ES-I3 (cell line): ENCODE data around the gene KCNQ4.
A peak's percentile ranks its signal among the peaks of the same experiment; 100 is the strongest.

Source experiments
- H3K36me3 ChIP-seq: 2 replicates; pipeline ENCODE4 v1.6.1; 2013; ENCODE audit warnings: mild to moderate bottlenecking, low read length, control low read depth, moderate library complexity; ENCODE audit not compliant: insufficient read depth
- H3K4me1 ChIP-seq: 2 replicates; pipeline ENCODE4 v1.6.1; 2013; ENCODE audit warnings: mild to moderate bottlenecking, control low read depth, low read length; ENCODE audit not compliant: insufficient read depth
- H3K9ac ChIP-seq: 2 replicates; pipeline ENCODE4 v1.6.1; 2013; ENCODE audit warnings: low read depth, mild to moderate bottlenecking, low read length, moderate library complexity
- H3K9me3 ChIP-seq: 2 replicates; pipeline ENCODE4 v1.6.1; 2013; ENCODE audit warnings: mild to moderate bottlenecking, low read length, moderate library complexity; ENCODE audit not compliant: control insufficient read depth, insufficient read depth

Gene KCNQ4

DNA sequence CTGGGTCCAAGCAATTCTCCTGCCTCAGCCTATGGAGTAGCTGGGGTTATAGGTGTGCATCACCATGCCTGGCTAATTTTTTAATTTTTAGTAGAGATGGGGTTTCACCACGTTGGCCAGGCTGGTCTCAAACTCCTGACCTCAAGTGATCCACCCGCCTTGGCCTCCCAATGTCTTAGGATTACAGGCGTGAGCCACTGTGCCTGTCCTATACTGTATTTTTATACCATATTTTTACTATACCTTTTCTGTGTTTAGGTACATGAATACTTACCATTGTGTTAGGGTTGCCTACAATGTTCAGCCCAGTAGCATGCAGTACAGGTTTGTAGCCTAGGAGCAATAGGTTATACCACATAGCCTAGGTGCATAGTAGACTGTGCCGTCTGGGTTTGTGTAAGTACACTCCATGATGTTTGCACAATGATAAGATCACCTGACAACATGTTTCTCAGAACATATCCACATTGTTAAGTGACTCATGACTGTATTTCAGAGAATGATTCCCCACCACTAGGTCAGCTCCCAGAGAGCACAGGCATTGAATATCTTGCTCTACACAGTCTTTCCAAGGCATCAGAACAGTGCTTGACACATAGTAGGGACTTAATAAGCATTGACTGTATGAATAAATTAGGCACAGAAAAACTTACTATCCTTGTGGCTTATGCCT is 84.6 kb downstream of the KCNQ4 start:
- H3K4me1 ChIP-seq, result peaks cover 3% of the 10 kb centered on the region; the same call in 1 of the 2 replicates
- H3K36me3 ChIP-seq, result no peaks in the 10 kb centered on the region
- H3K9ac ChIP-seq, result no peak overlapping the region
- H3K9me3 ChIP-seq, result no peaks in the 10 kb centered on the region

DNA sequence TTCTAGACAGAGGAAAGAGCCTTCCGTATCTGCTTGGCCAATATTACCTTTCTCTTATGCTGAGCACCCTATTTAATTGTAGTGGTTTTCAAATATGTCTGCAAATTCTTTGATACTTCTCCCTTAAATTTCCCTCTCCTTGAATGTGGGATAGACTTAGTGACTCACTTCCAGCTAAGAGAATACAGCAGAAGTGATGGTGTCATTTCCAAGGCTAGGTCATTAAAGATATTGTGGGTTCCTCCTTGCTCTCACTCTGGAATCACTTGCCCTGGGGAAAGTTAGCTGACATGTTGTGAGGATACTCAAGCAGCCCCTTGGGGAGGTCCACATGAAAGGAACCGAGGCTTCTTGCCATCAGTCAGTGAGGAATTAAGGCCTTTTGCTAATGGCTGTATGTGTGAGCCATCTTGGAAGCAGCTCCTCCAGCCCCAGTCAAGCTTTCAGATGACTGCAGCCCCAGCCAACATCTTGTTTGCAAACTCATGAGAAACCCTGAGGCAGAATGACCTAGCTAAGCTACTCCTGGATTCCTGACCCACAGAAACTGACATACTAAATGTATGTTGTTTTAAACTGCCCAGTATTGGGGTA is 86.6 kb downstream of the KCNQ4 start:
- Histone ChIP-seq H3K36me3 (no peaks in the 10 kb centered on the region), H3K9me3 (no peaks in the 10 kb centered on the region), H3K9ac (no peak overlapping the region), H3K4me1 (no peaks in the 10 kb centered on the region)

DNA sequence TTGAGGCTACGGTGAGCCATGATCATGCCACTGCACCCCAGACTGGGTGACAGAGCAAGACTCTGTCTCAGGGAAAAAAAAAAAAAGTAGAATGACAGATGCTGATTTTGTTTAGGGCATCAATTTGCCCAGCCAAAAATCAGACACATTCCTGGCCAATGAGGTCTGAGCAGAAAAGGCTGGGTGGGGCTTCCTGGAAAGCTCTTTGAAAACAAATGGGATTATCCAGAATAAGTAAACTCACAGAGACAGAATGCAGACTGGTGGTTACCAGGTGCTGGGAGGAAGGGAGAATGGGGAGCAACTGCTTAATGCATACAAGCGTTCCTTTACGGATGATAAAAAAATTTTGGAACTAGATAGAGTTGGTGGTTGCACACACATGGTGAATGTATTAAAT is 88.7 kb downstream of the KCNQ4 start:
- Histone ChIP-seq H3K36me3 (no peaks in the 10 kb centered on the region), H3K9me3 (peaks cover 2% of the 10 kb centered on the region; the same call in 1 of the 2 replicates), H3K4me1 (no peaks in the 10 kb centered on the region; the same call in 1 of the 2 replicates), H3K9ac (no peak overlapping the region)

DNA sequence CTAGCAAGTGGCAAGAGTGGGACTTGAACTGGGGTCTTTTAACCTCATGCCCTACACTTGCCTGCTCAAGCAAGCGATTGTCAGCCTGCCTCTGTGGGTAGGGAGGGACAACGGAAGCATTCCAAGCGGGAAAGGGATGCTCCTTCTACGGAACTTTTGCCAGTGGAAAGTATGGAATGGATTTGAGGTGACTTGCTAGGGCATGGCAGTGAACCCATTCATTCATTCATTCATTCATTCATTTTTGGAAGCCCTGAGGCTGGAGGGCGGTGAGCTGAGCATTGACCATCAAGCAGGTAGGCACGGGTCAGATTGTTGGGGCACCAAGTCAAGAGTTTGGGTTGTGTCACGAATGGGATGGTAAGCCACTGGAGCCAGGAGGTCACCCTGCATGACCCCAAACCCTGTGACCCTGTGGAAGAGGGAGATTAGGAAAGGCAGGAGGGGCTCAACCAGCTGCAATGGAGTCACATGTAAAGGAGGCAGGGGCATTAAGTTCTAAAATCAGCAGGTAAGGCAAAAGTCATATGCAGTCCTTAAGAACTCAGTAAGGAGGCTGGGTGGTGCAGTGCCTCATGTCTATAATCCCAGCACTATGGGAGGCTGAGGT is 90.4 kb downstream of the KCNQ4 start:
- peaks cover 2% of the 10 kb centered on the region; the same call in 1 of the 2 replicates for H3K9me3 ChIP-seq
- no peak overlapping the region for H3K9ac ChIP-seq
- H3K4me1 ChIP-seq, result peaks cover 9% of the 10 kb centered on the region; the same call in 1 of the 2 replicates
- H3K36me3 ChIP-seq, result no peaks in the 10 kb centered on the region

DNA sequence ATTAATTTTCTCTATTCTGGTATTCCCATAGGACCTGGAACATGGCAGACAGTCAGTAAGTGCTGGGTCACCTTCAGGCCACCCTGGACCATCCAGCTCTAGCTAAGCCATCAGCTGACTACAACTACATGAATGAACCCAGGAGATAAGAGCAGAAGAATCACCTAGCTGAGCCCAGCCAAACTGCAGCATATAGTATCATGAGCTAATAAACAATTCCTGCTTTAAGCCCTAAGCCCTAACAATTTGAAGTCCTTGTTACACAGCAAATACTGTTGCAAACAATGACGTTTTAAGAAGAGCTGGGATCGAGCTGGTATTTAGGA is 92.8 kb downstream of the KCNQ4 start:
- Histone ChIP-seq H3K9ac (no peak overlapping the region), H3K36me3 (no peaks in the 10 kb centered on the region), H3K9me3 (peaks cover 2% of the 10 kb centered on the region; the same call in 1 of the 2 replicates), H3K4me1 (peaks cover 17% of the 10 kb centered on the region)

DNA sequence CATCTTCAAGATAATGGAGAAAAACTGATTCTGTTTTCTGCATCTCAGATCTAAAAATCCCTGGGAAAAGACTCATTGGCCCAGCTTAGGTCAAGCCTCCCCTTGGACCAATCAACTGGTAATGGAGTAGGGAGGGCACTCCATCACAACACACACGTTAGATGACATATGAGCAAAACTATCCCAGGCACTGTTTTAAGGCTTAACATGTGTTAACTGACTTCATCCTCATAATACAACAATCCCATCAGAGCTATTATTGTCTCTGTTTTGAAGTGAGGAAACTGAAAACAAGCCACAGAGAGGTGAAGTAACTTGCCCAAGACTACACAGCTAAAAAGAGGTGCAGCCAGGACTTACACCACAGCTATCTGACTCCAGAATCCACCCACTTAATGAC is 93.3 kb downstream of the KCNQ4 start:
- Histone ChIP-seq H3K9ac (no peak overlapping the region), H3K9me3 (peaks cover 2% of the 10 kb centered on the region; the same call in 1 of the 2 replicates), H3K36me3 (no peaks in the 10 kb centered on the region), H3K4me1 (peaks cover 17% of the 10 kb centered on the region)

DNA sequence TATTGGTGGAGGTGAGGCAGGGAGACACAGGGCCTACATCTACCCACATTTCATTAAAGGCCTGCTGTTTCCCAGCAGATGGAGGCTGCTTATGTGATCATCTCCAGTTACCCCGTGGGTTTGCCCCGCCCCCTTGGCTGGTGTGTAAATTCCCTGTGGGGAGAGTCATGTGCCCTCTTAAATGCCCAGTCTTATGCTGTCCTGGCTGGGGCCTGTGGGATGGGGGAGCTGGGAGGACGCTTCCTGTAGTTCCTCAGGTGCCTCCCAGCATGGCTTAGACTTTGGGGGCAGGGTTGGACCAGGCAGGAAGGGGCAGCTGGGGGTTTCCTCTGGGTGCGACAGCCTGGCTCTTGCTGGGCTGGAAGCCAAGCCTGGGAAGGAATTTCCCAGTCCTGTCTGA is 94.1 kb downstream of the KCNQ4 start:
- Histone ChIP-seq H3K9me3 (peaks cover 2% of the 10 kb centered on the region; the same call in 1 of the 2 replicates), H3K36me3 (no peaks in the 10 kb centered on the region), H3K9ac (no peak overlapping the region), H3K4me1 (peaks cover 17% of the 10 kb centered on the region)

DNA sequence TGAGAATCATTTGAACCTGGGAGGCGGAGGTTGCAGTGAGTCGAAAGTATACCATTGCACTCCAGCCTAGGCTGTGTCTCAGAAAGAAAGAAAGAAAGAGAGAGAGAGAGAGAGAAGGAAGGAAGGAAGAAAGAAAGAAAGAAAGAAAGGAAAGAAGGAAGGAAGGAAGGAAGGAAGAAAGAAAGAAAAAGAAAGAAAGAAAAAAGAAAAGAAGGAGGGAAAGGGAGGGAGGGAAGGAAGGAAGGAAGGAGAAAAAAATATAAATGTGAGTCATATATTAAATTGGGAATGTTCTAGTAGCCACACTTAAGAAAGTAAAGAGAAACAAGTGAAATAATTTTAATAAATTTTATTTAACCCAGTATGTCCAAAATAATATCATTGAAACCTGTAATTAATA is 95.3 kb downstream of the KCNQ4 start:
- Histone ChIP-seq H3K9ac (no peak overlapping the region), H3K4me1 (peaks cover 17% of the 10 kb centered on the region)

DNA sequence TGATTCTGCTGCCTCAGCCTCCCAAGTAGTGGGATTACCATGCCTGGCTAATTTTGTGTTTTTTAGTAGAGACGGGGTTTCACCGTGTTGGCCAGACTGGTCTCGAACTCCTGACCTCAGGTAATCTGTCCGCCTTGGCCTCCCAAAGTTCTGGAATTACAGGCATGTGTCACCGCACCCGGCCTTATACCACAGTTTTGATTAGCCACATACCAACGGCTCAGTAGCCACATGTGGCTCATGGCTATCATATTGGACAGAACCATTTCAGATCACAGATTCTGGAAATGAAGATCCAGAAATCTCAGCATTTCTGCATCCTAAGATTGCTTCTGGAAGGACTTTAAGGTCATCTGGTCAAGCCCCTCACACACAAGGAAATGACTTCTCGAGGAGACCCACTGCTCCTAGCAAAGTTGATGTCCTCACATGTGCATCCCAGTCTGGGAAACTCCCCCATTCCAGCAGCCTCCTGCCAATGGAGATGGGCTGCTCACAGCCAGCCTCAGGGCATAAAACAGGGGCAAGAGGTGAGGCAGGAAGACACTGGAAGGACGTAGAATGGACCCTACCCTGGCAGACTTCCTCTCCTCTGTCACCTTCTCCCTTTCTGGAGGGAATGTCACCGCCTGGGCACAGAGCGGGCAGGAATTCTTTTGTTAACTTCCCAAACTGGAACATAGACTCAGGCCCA is 96.0 kb downstream of the KCNQ4 start:
- peaks cover 17% of the 10 kb centered on the region for H3K4me1 ChIP-seq
- H3K9me3 ChIP-seq, result peaks cover 2% of the 10 kb centered on the region; the same call in 1 of the 2 replicates
- no peak overlapping the region for H3K9ac ChIP-seq
- H3K36me3 ChIP-seq, result no peaks in the 10 kb centered on the region

More for the DNA sequence above, 95.3 kb downstream of the KCNQ4 start:
- Histone ChIP-seq H3K9me3 (peaks cover 2% of the 10 kb centered on the region; the same call in 1 of the 2 replicates), H3K36me3 (no peaks in the 10 kb centered on the region)

DNA sequence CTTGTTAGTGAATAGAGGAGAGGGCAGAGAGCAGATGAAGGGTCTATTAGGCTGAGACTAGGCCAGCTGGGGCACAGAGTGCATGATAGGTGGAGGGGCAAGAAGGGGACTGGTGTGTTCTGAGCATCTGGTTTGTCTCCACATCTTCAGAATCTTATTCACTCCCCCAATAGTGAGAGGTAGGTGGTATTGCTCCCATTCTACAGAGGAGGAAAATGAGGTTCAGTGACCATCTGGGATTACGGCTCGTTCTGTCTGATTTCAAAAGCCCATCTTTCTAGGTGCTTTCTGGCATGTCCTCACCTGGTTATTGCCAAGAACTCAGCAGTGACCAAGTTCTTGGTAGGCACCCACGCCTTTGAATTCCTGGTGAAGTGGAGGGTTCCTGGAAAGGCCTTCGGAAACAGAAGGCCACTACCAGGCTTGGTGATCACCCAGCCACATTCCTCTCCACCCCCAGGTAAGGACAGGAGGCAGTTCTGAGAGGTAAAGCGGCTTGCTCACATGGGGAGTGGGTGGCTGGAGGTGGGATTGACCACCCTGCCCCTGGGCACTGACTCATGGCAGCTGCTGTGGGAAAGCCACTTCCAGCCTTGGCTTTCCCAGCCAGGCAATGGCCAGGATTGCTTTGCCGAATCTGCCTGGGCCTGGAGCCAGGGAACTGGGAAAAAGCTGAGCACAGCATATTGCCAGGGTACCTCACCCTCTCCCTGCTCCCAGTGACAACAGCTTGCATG is 97.4 kb downstream of the KCNQ4 start:
- no peaks in the 10 kb centered on the region for H3K36me3 ChIP-seq
- no peak overlapping the region for H3K9ac ChIP-seq
- peaks cover 17% of the 10 kb centered on the region for H3K4me1 ChIP-seq
- H3K9me3 ChIP-seq, result peaks cover 2% of the 10 kb centered on the region; the same call in 1 of the 2 replicates

DNA sequence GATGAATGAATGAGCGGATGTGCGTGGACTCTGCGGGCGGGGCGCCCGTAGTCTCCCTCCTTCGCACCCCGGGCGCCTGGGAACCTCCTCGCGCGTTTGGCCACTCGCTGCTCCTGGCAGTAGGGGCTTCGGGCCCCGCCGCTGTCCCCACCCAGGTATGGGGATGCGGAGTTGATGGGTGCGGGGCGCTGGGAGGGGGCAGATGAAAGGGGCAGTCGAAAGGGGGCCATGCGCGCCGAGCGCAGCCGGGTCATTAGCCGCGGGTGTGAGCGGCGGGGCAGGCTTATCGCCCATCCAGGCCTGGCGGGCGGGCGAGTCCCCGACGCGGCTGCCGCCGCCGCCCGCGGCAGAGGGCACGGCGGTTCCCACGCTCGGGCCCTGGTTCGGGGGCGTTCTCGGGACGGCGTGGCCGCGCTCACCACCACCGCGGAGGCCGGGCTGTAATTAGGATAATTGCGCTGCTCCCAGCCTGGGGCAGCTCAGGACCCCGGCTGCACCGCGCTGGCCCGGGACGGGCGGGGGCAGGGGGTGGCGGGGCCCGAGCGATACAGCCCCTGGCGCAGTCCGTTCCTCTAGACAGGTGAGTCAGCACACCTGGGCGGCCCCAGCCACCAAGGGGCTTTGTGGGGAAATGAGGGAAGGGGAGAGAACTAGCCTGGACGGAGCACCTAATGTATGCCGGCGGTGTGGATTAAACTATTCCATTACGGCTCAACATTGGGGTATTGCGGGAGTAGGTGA is 100.6 kb downstream of the KCNQ4 start:
- H3K9me3 ChIP-seq, result no peaks in the 10 kb centered on the region
- H3K4me1 ChIP-seq, result peaks cover 8% of the 10 kb centered on the region
- H3K9ac ChIP-seq, result peak overlapping the region; percentile 30; the same call in 1 of the 2 replicates
- H3K36me3 ChIP-seq, result no peaks in the 10 kb centered on the region

DNA sequence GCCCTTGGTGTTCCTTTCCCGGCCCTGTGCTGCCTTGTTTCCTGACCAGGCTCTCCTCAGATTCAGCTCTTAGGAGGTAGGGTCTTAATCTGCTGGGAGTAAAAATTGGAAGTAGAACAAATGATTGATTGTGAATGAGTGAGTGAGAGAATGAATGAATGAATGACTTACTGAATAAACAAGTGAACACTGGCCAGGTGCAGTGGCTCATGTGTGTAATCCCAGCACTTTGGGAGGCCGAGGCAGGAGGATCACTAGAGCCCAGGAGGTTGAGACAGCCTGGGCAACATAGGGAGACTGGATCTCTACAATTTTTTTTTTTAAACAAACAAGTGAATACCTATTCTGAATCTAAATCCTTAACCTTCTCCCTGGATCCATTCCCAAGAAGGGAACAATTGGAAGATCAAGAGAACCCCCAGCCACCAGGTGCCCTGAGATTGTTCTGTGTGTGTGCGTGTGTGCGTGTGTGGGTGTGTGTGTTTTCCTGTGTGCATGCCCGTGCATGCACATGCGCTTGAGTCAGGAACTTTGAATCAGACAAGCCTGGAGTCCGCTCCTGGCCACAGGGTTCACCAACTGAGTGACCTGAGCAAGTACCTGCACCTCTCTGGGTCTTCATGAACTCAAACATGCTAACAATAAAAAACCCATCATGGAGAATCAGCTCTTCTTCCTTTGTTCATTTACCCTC is 102.9 kb downstream of the KCNQ4 start:
- H3K9me3 ChIP-seq, result no peaks in the 10 kb centered on the region
- no peaks in the 10 kb centered on the region for H3K36me3 ChIP-seq
- no peak overlapping the region for H3K9ac ChIP-seq
- no peaks in the 10 kb centered on the region for H3K4me1 ChIP-seq

DNA sequence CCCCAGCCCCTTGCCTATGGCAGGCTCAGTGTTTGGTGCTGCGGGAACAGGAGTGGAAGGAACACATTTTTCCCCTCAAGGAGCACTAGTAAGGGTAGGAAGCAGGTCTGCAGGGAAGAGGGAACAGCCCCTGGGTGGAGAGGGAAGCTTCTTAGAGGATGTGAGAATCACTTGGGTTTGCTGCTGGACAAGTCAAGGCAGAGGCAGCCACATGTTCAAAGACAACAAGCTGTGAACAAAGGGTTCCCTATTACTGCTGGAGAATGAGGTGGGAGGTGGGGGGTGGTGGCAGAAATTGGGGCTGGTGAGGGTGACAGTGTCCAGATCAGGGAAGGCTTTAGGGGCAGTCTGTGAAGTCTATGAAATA is 103.4 kb downstream of the KCNQ4 start:
- Histone ChIP-seq H3K9ac (no peak overlapping the region), H3K9me3 (no peaks in the 10 kb centered on the region), H3K36me3 (no peaks in the 10 kb centered on the region), H3K4me1 (no peaks in the 10 kb centered on the region)
